HEK293 (cell line): ENCODE measurements around the gene GRIP1.

Experiments used
- CTCF ChIA-PET: fragments of 350-600 bp; formaldehyde crosslinking; extraction: SDS; loops from one replicate; lab custom pipeline; 2021; ENCODE audit warnings: antibody characterized with exemption; lab: Yijun Ruan, JAX
- POLR2A ChIA-PET: fragments of 300-600 bp; formaldehyde crosslinking; extraction: SDS; loops from one replicate; lab custom pipeline; 2020; ENCODE audit warnings: antibody characterized with exemption, inconsistent platforms; lab: Yijun Ruan, JAX
- H3K27ac ChIP-seq: fragments of 200-500 bp; sonication (Bioruptor generic); 2 replicates; pipeline ENCODE4 v1.5.1; 2014; ENCODE audit warnings: low read depth, low read length, control low read depth, inconsistent platforms; ENCODE audit errors: extremely low read depth
- H3K36me3 ChIP-seq, 2 experiments: fragments of 200-500 bp in 1 of 2; sonication (Bioruptor generic) in 1 of 2; 1 replicate in 1 of 2; 2 replicates in 1 of 2; pipeline ENCODE4 v1.5.1; 2014 to 2017; ENCODE audit warnings: inconsistent platforms in 2 of 2, low read length in 2 of 2; ENCODE audit not compliant: control insufficient read depth in 2 of 2, insufficient read depth in 1 of 2
- H3K4me1 ChIP-seq: fragments of 200-500 bp; sonication (Bioruptor generic); 2 replicates; pipeline ENCODE4 v1.5.1; 2014; ENCODE audit warnings: mild to moderate bottlenecking, low read length, inconsistent platforms; ENCODE audit not compliant: control insufficient read depth, insufficient read depth
- H3K4me3 ChIP-seq: 2 replicates; pipeline ENCODE4 v1.5.1; 2011; ENCODE audit warnings: low read depth, mild to moderate bottlenecking, control low read depth, low read length, moderate library complexity
- H3K9me3 ChIP-seq: fragments of 200-500 bp; sonication (Bioruptor generic); 2 replicates; pipeline ENCODE4 v1.5.1; 2014; ENCODE audit warnings: low read depth, low read length, inconsistent platforms; ENCODE audit not compliant: control insufficient read depth, insufficient read depth
- AEBP2 ChIP-seq: fragments of 450-650 bp; formaldehyde crosslinking; IDR thresholded peaks from 2 replicates; pipeline ENCODE4 v1.5.1; 2016; ENCODE audit warnings: missing biosample characterization, missing genetic modification characterization, borderline replicate concordance
- BCL11B ChIP-seq: fragments of 450-650 bp; formaldehyde crosslinking; IDR thresholded peaks from 2 replicates; pipeline ENCODE4 v1.5.1; 2016; ENCODE audit warnings: low read depth, missing biosample characterization, missing genetic modification characterization
- BCL6B ChIP-seq: fragments of 450-650 bp; formaldehyde crosslinking; IDR thresholded peaks from 2 replicates; pipeline ENCODE4 v1.5.1; 2017; ENCODE audit warnings: missing biosample characterization, missing genetic modification characterization
- GFI1B ChIP-seq: fragments of 450-650 bp; formaldehyde crosslinking; IDR thresholded peaks from 2 replicates; pipeline ENCODE4 v1.5.1; 2016; ENCODE audit warnings: missing biosample characterization, missing genetic modification characterization
- IKZF3 ChIP-seq: fragments of 450-650 bp; IDR thresholded peaks from 2 replicates; pipeline ENCODE4 v1.5.0; 2018; ENCODE audit warnings: missing biosample characterization, mild to moderate bottlenecking, missing genetic modification characterization, moderate library complexity
- INSM2 ChIP-seq: fragments of 450-650 bp; formaldehyde crosslinking; IDR thresholded peaks from 2 replicates; pipeline ENCODE4 v1.5.1; 2016; ENCODE audit warnings: missing biosample characterization, missing genetic modification characterization
- OSR2 ChIP-seq: fragments of 450-650 bp; formaldehyde crosslinking; IDR thresholded peaks from 2 replicates; pipeline ENCODE4 v1.5.1; 2016; ENCODE audit warnings: missing biosample characterization, missing genetic modification characterization
- PRDM6 ChIP-seq: fragments of 450-650 bp; formaldehyde crosslinking; IDR thresholded peaks from 2 replicates; pipeline ENCODE4 v1.5.1; 2017; ENCODE audit warnings: missing biosample characterization, missing genetic modification characterization
- REPIN1 ChIP-seq: fragments of 450-650 bp; formaldehyde crosslinking; IDR thresholded peaks from 2 replicates; pipeline ENCODE4 v1.5.1; 2017; ENCODE audit warnings: missing biosample characterization, missing genetic modification characterization, low read depth
- SCRT2 ChIP-seq: fragments of 450-650 bp; formaldehyde crosslinking; IDR thresholded peaks from 2 replicates; pipeline ENCODE4 v1.5.1; 2016; ENCODE audit warnings: missing biosample characterization, missing genetic modification characterization
- ZEB2 ChIP-seq: fragments of 450-650 bp; formaldehyde crosslinking; IDR thresholded peaks from 2 replicates; pipeline ENCODE4 v1.5.1; 2016; ENCODE audit warnings: missing biosample characterization, missing genetic modification characterization
- ZFHX2 ChIP-seq: fragments of 450-650 bp; formaldehyde crosslinking; conservative IDR thresholded peaks from 2 replicates; pipeline ENCODE4 v1.5.1; 2016; ENCODE audit warnings: missing biosample characterization, missing genetic modification characterization
- ZNF175 ChIP-seq: fragments of 450-650 bp; formaldehyde crosslinking; IDR thresholded peaks from 2 replicates; pipeline ENCODE4 v1.5.1; 2016; ENCODE audit warnings: missing biosample characterization, missing genetic modification characterization
- ZNF341 ChIP-seq: fragments of 450-650 bp; formaldehyde crosslinking; IDR thresholded peaks from 2 replicates; pipeline ENCODE4; 2016; ENCODE audit warnings: low read depth, missing biosample characterization, missing genetic modification characterization
- ZNF362 ChIP-seq: fragments of 450-650 bp; formaldehyde crosslinking; IDR thresholded peaks from 2 replicates; pipeline ENCODE4 v1.5.1; 2016; ENCODE audit warnings: missing biosample characterization, missing genetic modification characterization
- ZNF514 ChIP-seq: fragments of 450-650 bp; formaldehyde crosslinking; IDR thresholded peaks from 2 replicates; pipeline ENCODE4 v1.5.1; 2016; ENCODE audit warnings: missing biosample characterization, missing genetic modification characterization
- ZNF521 ChIP-seq: fragments of 450-650 bp; formaldehyde crosslinking; IDR thresholded peaks from 2 replicates; pipeline ENCODE4 v1.5.1; 2017; ENCODE audit warnings: missing biosample characterization, mild to moderate bottlenecking, missing genetic modification characterization
- ZNF621 ChIP-seq: fragments of 450-650 bp; formaldehyde crosslinking; IDR thresholded peaks from 2 replicates; pipeline ENCODE4 v1.5.1; 2017; ENCODE audit warnings: missing biosample characterization, missing genetic modification characterization
- ZNF629 ChIP-seq: fragments of 450-650 bp; formaldehyde crosslinking; IDR thresholded peaks from 2 replicates; pipeline ENCODE4 v1.5.1; 2017; ENCODE audit warnings: missing biosample characterization, missing genetic modification characterization
- ZNF658 ChIP-seq: fragments of 450-650 bp; formaldehyde crosslinking; IDR thresholded peaks from 2 replicates; pipeline ENCODE4; 2016; ENCODE audit warnings: missing biosample characterization, missing genetic modification characterization
- ZNF747 ChIP-seq: fragments of 450-650 bp; formaldehyde crosslinking; IDR thresholded peaks from 2 replicates; pipeline ENCODE4 v1.5.1; 2016; ENCODE audit warnings: missing biosample characterization, missing genetic modification characterization
- ZNF843 ChIP-seq: fragments of 450-650 bp; formaldehyde crosslinking; IDR thresholded peaks from 2 replicates; pipeline ENCODE4 v1.5.1; 2016; ENCODE audit warnings: missing biosample characterization, missing genetic modification characterization
- ZSCAN4 ChIP-seq: fragments of 450-650 bp; formaldehyde crosslinking; IDR thresholded peaks from 2 replicates; pipeline ENCODE4 v1.5.1; 2017; ENCODE audit warnings: missing biosample characterization, missing genetic modification characterization

GRIP1 gene

GRCh38 chr12:66598608-66599007 lies 80.3 kb downstream of the GRIP1 start (continued):
- TF ChIP-seq AEBP2 (tag by site-specific recombination) (no peak), ZNF658 (no peak), ZNF175 (tag by site-specific recombination) (no peak), ZNF621 (tag by site-specific recombination) (no peak)

GRCh38 chr12:66598079-66598478 lies 80.8 kb downstream of the GRIP1 start:
- CTCF ChIA-PET = interaction anchor here (0.6 kb wide), 1 partner anchor 93 kb away, joined by 3 read pairs; no protein-coding TSS in a partner anchor
- Histone ChIP-seq H3K36me3 (no peaks in the 10 kb centered on the region), H3K9me3 (no peaks in the 10 kb centered on the region), H3K4me3 (no peak overlapping the region), H3K4me1 (peaks cover 4% of the 10 kb centered on the region; the same call in 1 of the 2 replicates), H3K27ac (no peak overlapping the region)
- TF ChIP-seq ZNF514 = no peak
- TF ChIP-seq IKZF3 (tag by site-specific recombination) = peak; percentile 40; the same call in 1 of the 2 replicates
- TF ChIP-seq ZSCAN4 = no peak
- no peak for TF ChIP-seq REPIN1 (tag by site-specific recombination)
- TF ChIP-seq OSR2 (tag by site-specific recombination) = peak; percentile 71; the same call in 1 of the 2 replicates
- TF ChIP-seq ZNF362 (tag by site-specific recombination) = peak; percentile 28; the same call in 1 of the 2 replicates
- no peak for TF ChIP-seq ZNF621 (tag by site-specific recombination)
- no peak for TF ChIP-seq ZFHX2 (tag by site-specific recombination)
- TF ChIP-seq ZNF747 (tag by site-specific recombination) = no peak
- 0 out of 2 replicates have a peak, but pooled peaks have one; percentile 5 for TF ChIP-seq BCL6B
- 0 out of 2 replicates have a peak, but pooled peaks have one; percentile 9 for TF ChIP-seq GFI1B (tag by site-specific recombination)
- 0 out of 2 replicates have a peak, but pooled peaks have one; percentile 67 for TF ChIP-seq BCL11B
- peak; percentile 55; the same call in 1 of the 2 replicates for TF ChIP-seq ZEB2 (tag by site-specific recombination)
- TF ChIP-seq ZNF843 (tag by site-specific recombination) = 0 out of 2 replicates have a peak, but pooled peaks have one; percentile 35
- TF ChIP-seq ZNF629 (tag by site-specific recombination) = 0 out of 2 replicates have a peak, but pooled peaks have one; percentile 18
- TF ChIP-seq PRDM6 (tag by site-specific recombination) = peak; percentile 61
- no peak for TF ChIP-seq SCRT2
- TF ChIP-seq INSM2 (tag by site-specific recombination) = no peak
- no peak for TF ChIP-seq ZNF521 (tag by site-specific recombination)
- TF ChIP-seq ZNF341 (tag by site-specific recombination) = no peak
- POLR2A ChIA-PET = interaction anchor here (0.6 kb wide), 1 partner anchor 548 kb away, joined by 5 read pairs; no protein-coding TSS in a partner anchor
